Left lung (tissue), 10 donors: ENCODE results near the gene PAFAH2. TPM values are rescaled to one million over a fixed set of nuclear protein-coding genes. Genes with fewer than 3 reads are reported as not detected.

Experiments
- ATAC-seq: fragments of 200-7000 bp; cut with Tn5 transposase; one replicate; pipeline ENCODE4 v1.9.1; 2020; ENCODE audit warnings: moderate library complexity
- DNase-seq, 4 donors: peaks; one replicate each; pipeline ENCODE4 v3.0.0-alpha.2; 2013 to 2020
- H3K27ac ChIP-seq, 2 donors: fragments of 200-600 bp; sonication (generic) in 1 of 2; one replicate each; pipeline versions ENCODE4 v1.5.0 to v1.8.0; 2020 to 2021
- H3K27me3 ChIP-seq, 2 donors: fragments of 200-600 bp; sonication (generic) in 1 of 2; one replicate each; pipeline versions ENCODE4 v1.5.0 to v1.8.0; 2020 to 2021
- H3K36me3 ChIP-seq, 2 donors: fragments of 200-600 bp; sonication (generic) in 1 of 2; one replicate each; pipeline versions ENCODE4 v1.5.0 to v1.8.0; 2020 to 2021
- H3K4me1 ChIP-seq, 2 donors: fragments of 200-600 bp; one replicate each; pipeline ENCODE4 v1.8.0; 2021
- H3K4me3 ChIP-seq, 2 donors: fragments of 200-600 bp; sonication (generic) in 1 of 2; one replicate each; pipeline versions ENCODE4 v1.5.0 to v1.8.0; 2020 to 2021; ENCODE audit warnings: mild to moderate bottlenecking in 1 of 2
- H3K9me3 ChIP-seq, 2 donors: fragments of 200-600 bp; sonication (generic) in 1 of 2; one replicate each; pipeline versions ENCODE4 v1.5.0 to v1.8.0; 2020 to 2021
- CTCF ChIP-seq, 2 donors: fragments of 200-600 bp; sonication (generic) in 1 of 2; IDR thresholded peaks; one replicate each; pipeline versions ENCODE4 v1.5.0 to v1.8.0; 2021; ENCODE audit warnings: antibody characterized with exemption in 2 of 2
- intact Hi-C, 2 donors: fragments of 100-400 bp; cut with DNase I; formaldehyde crosslinking; loops; one replicate each; pipeline versions ENCODE4 v1.11.2 to v1.14.2; 2022
- polyA plus RNA-seq, 6 donors: library from polyadenylated mRNA; unstranded; fragments of 120-200 nt; gene quantifications; one replicate each; pipeline ENCODE4 v1.2.1, GENCODE V29; 2013; ENCODE audit not compliant: insufficient read length in 6 of 6
- total RNA-seq, 2 donors: library from RNA; stranded (reverse); fragmentation: NEBNext Ultra II Directional; extraction: Animal tissue kit (Norgen Biotek cat#: 25700); gene quantifications; one replicate each; pipeline ENCODE4 v1.2.1, GENCODE V29; 2021
- donor health status: DM: no; HTN: yes; CAD: no.
- donor health status: DM: no; HTN: no; CAD: no.

PAFAH2 gene
- total and polyA plus RNA-seq, 8 donors: 11.7 to 25.2 (median 13.5) TPM

GRCh38 chr1:25979210-25979609, 18.7 kb downstream of the PAFAH2 start:
- no peak for TF ChIP-seq CTCF (IDR thresholded peaks at IDR 0.05)
- no peak for DNase-seq
- H3K36me3 ChIP-seq: peaks cover 0 to 89% of the 10 kb centered on the region in 2 donors
- no peak for ATAC-seq
- H3K4me1 ChIP-seq: no peaks in the 10 kb centered on the region
- H3K27ac ChIP-seq: no peak overlapping the region
- H3K4me3 ChIP-seq: no peak overlapping the region
- no peaks in the 10 kb centered on the region for H3K27me3 ChIP-seq
- no peaks in the 10 kb centered on the region for H3K9me3 ChIP-seq
- intact Hi-C loops: no loop called here

GRCh38 chr1:25978403-25978802, 19.5 kb downstream of the PAFAH2 start:
- H3K4me3 ChIP-seq: no peak overlapping the region
- H3K4me1 ChIP-seq: no peaks in the 10 kb centered on the region
- H3K36me3 ChIP-seq: peaks cover 0 to 89% of the 10 kb centered on the region in 2 donors
- no peak overlapping the region for H3K27ac ChIP-seq
- DNase-seq: no peak
- intact Hi-C loops: no loop called here
- TF ChIP-seq CTCF (IDR thresholded peaks at IDR 0.05): no peak
- no peaks in the 10 kb centered on the region for H3K9me3 ChIP-seq
- H3K27me3 ChIP-seq: no peaks in the 10 kb centered on the region
- ATAC-seq: no peak

- H3K4me1 ChIP-seq: no peaks in the 10 kb centered on the region
- no peak overlapping the region for H3K4me3 ChIP-seq
- TF ChIP-seq CTCF (IDR thresholded peaks at IDR 0.05): no peak
- peaks cover 0 to 89% of the 10 kb centered on the region in 2 donors for H3K36me3 ChIP-seq
- intact Hi-C loops: no loop called here
- DNase-seq (no peak), ATAC-seq (no peak)
- no peaks in the 10 kb centered on the region for H3K9me3 ChIP-seq
- H3K27ac ChIP-seq: no peak overlapping the region
- H3K27me3 ChIP-seq: no peaks in the 10 kb centered on the region
These were observed 20.1 kb downstream of the PAFAH2 start for GRCh38 chr1:25977801-25978200.

GRCh38 chr1:25973610-25974321, 24.1 kb downstream of the PAFAH2 start:
- no peak for TF ChIP-seq CTCF (IDR thresholded peaks at IDR 0.05)
- H3K4me1 ChIP-seq: peaks cover 0 to 7% of the 10 kb centered on the region in 2 donors
- ATAC-seq (no peak), DNase-seq (no peak)
- H3K4me3 ChIP-seq: no peak overlapping the region
- H3K27me3 ChIP-seq: no peaks in the 10 kb centered on the region
- intact Hi-C loops: no loop called here
- no peak overlapping the region for H3K27ac ChIP-seq
- peaks cover 0 to 78% of the 10 kb centered on the region in 2 donors for H3K36me3 ChIP-seq
- no peaks in the 10 kb centered on the region for H3K9me3 ChIP-seq

- TF ChIP-seq CTCF (IDR thresholded peaks at IDR 0.05): no peak
- Histone ChIP-seq H3K36me3 (peaks cover 0 to 85% of the 10 kb centered on the region in 2 donors), H3K27ac (no peak overlapping the region), H3K4me3 (no peak overlapping the region), H3K27me3 (no peaks in the 10 kb centered on the region), H3K9me3 (no peaks in the 10 kb centered on the region), H3K4me1 (peaks cover 0 to 7% of the 10 kb centered on the region in 2 donors)
- intact Hi-C loops: no loop called here
- DNase-seq: no peak
- ATAC-seq: no peak
These were observed 26.1 kb downstream of the PAFAH2 start for GRCh38 chr1:25971811-25972180.
